MM.1S (cell line): ENCODE data around the gene MAP3K4.

Source experiments
- DNase-seq: peaks from one replicate; pipeline ENCODE4 v3.0.0-alpha.2; 2015
- H2AFZ ChIP-seq: fragments of 300-600 bp; sonication (generic); 2 replicates; pipeline ENCODE4 v1.6.0; 2016; ENCODE audit warnings: antibody characterized with exemption, low read length
- H3F3A ChIP-seq: fragments of 300-600 bp; sonication (generic); 2 replicates; pipeline ENCODE4 v1.6.1; 2016; ENCODE audit warnings: mild to moderate bottlenecking, antibody characterized with exemption, low read length, moderate library complexity, mixed read lengths; ENCODE audit not compliant: insufficient read depth
- H3K27ac ChIP-seq: fragments of 300-600 bp; sonication (generic); 2 replicates; pipeline ENCODE4 v1.5.1; 2016; ENCODE audit warnings: mild to moderate bottlenecking, low read length
- H3K27me3 ChIP-seq: fragments of 300-600 bp; sonication (generic); replicated peaks from 2 replicates; pipeline ENCODE4 v1.6.0; 2016; ENCODE audit warnings: low read length; ENCODE audit not compliant: insufficient read depth
- H3K36me3 ChIP-seq: fragments of 300-600 bp; sonication (generic); replicated peaks from 2 replicates; pipeline ENCODE4 v1.6.1; 2016; ENCODE audit warnings: mild to moderate bottlenecking, low read length, mixed read lengths; ENCODE audit not compliant: insufficient read depth
- H3K4me1 ChIP-seq: fragments of 300-600 bp; sonication (generic); 2 replicates; pipeline ENCODE4 v1.6.1; 2016; ENCODE audit warnings: low read length, mixed read lengths
- H3K4me2 ChIP-seq: fragments of 300-600 bp; sonication (generic); 2 replicates; pipeline ENCODE4 v1.6.0; 2016; ENCODE audit warnings: low read depth, low read length
- H3K4me3 ChIP-seq: fragments of 300-600 bp; sonication (generic); 2 replicates; pipeline ENCODE4 v1.5.1; 2016; ENCODE audit warnings: low read length, mixed read lengths
- H3K79me2 ChIP-seq: fragments of 300-600 bp; sonication (generic); 2 replicates; pipeline ENCODE4 v1.6.1; 2016; ENCODE audit warnings: mixed run types, low read length, mixed read lengths
- H3K9ac ChIP-seq: fragments of 300-600 bp; sonication (generic); 2 replicates; pipeline ENCODE4 v1.6.1; 2016; ENCODE audit warnings: low read length, mixed read lengths
- H3K9me2 ChIP-seq: fragments of 300-600 bp; sonication (generic); replicated peaks from 2 replicates; pipeline ENCODE4 v1.6.1; 2016; ENCODE audit warnings: mild to moderate bottlenecking, low read length, mixed read lengths; ENCODE audit not compliant: insufficient read depth
- H3K9me3 ChIP-seq: fragments of 300-600 bp; sonication (generic); replicated peaks from 2 replicates; pipeline ENCODE4 v1.6.1; 2016; ENCODE audit warnings: mild to moderate bottlenecking, low read length, mixed read lengths; ENCODE audit not compliant: insufficient read depth
- H4K20me1 ChIP-seq: fragments of 300-600 bp; sonication (generic); 2 replicates; pipeline ENCODE4 v1.6.1; 2016; ENCODE audit warnings: mild to moderate bottlenecking, low read length, moderate library complexity, mixed read lengths; ENCODE audit not compliant: insufficient read depth
- EZH2 ChIP-seq: fragments of 300-600 bp; sonication (generic); optimal IDR thresholded peaks from 2 replicates; pipeline ENCODE3; 2017; ENCODE audit warnings: low read depth, mild to moderate bottlenecking, antibody characterized with exemption, low read length, mixed read lengths
- EZH2phosphoT487 ChIP-seq: fragments of 300-600 bp; sonication (generic); IDR thresholded peaks from 2 replicates; pipeline ENCODE4 v1.6.1; 2018; ENCODE audit warnings: antibody characterized with exemption, low read length
- TF ChIP-seq, protein P1 (sequence below): fragments of 300-600 bp; sonication (generic); IDR thresholded peaks from 2 replicates; pipeline ENCODE4 v1.5.1; 2016; ENCODE audit warnings: antibody characterized with exemption, low read length, mixed read lengths

Gene MAP3K4

DNA sequence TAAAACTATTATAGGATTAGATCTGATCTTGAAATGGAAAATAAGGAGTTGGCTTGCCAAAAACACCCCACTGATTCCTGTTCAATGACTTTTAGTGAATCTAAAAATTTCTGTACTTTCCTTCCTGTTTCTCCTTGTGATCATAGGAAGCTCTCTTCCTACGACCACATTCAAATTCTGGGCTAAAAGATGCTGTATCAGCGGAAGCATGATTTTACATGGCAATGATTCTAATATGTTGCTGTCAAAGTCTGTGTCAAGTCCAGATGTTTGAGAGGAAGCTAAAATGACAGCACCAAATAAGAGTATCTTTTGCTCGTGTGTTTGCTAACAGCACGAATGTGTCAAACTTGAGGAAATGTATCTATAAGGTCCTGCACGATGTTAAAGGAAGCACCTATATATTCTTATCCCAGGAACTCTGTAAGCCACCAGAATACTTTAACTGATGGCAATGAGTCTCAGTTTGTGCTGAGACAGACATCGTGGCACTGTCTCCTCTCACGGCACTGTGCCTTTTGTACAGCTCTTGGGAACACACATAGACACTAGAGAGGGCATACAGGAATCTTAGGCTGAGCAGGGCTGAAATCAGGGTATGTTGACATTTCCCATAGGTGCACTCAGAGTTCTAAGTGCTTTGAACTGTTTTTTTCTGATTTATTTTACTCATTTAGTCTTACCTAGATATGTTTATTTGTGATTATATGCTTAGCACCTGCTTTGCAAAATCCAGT, 24.9 kb upstream of the MAP3K4 start:
- TF ChIP-seq, protein P1, sequence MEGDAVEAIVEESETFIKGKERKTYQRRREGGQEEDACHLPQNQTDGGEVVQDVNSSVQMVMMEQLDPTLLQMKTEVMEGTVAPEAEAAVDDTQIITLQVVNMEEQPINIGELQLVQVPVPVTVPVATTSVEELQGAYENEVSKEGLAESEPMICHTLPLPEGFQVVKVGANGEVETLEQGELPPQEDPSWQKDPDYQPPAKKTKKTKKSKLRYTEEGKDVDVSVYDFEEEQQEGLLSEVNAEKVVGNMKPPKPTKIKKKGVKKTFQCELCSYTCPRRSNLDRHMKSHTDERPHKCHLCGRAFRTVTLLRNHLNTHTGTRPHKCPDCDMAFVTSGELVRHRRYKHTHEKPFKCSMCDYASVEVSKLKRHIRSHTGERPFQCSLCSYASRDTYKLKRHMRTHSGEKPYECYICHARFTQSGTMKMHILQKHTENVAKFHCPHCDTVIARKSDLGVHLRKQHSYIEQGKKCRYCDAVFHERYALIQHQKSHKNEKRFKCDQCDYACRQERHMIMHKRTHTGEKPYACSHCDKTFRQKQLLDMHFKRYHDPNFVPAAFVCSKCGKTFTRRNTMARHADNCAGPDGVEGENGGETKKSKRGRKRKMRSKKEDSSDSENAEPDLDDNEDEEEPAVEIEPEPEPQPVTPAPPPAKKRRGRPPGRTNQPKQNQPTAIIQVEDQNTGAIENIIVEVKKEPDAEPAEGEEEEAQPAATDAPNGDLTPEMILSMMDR: no peak
- H3K9me2 ChIP-seq: no peaks in the 10 kb centered on the region
- no peaks in the 10 kb centered on the region for H3K79me2 ChIP-seq
- no peaks in the 10 kb centered on the region for H3K27me3 ChIP-seq
- no peak for DNase-seq
- H3K4me1 ChIP-seq: peaks cover 7% of the 10 kb centered on the region
- H3K9ac ChIP-seq: no peak overlapping the region; the same call in 1 of the 2 replicates
- 0 out of 2 replicates have a peak overlapping the region, but pooled peaks have one; percentile 34 for H2AFZ ChIP-seq
- peak overlapping the region; percentile 43; the same call in 1 of the 2 replicates for H3K27ac ChIP-seq
- no peaks in the 10 kb centered on the region for H3K36me3 ChIP-seq
- no peaks in the 10 kb centered on the region for H4K20me1 ChIP-seq
- H3F3A ChIP-seq: no peaks in the 10 kb centered on the region
- no peak overlapping the region; the same call in 1 of the 2 replicates for H3K4me3 ChIP-seq
- no peaks in the 10 kb centered on the region for H3K9me3 ChIP-seq
- peak overlapping the region; percentile 57; the same call in 1 of the 2 replicates for H3K4me2 ChIP-seq

DNA sequence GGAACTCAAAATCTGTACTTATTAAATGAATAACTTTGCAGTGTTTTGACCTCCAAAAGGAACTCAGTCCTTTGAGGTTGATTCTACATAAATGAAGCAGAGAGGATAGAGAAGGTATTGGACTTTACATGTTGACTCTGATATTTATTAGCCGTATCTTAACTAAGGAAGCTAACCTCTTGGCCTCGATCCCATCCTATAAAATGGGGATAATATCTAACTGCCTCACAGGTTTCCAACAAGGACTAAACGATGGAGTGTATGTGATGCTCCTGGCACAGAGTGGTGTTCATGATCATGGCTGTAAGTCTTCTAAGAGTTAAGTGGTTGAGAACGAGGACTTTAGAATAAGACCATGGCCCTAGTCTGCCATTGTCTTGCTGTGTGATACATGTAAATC, 24.2 kb upstream of the MAP3K4 start:
- H3K4me2 ChIP-seq: peak overlapping the region; percentile 57; the same call in 1 of the 2 replicates
- DNase-seq: no peak
- H3K9me3 ChIP-seq: no peaks in the 10 kb centered on the region
- no peak overlapping the region for H3K4me3 ChIP-seq
- H3K27ac ChIP-seq: no peak overlapping the region; the same call in 1 of the 2 replicates
- H3K36me3 ChIP-seq: no peaks in the 10 kb centered on the region
- peaks cover 10% of the 10 kb centered on the region for H3K4me1 ChIP-seq
- H3K9me2 ChIP-seq: no peaks in the 10 kb centered on the region
- H2AFZ ChIP-seq: no peak overlapping the region
- no peak overlapping the region for H3K9ac ChIP-seq
- no peaks in the 10 kb centered on the region for H3K79me2 ChIP-seq
- H4K20me1 ChIP-seq: no peaks in the 10 kb centered on the region
- H3F3A ChIP-seq: no peaks in the 10 kb centered on the region
- no peak for TF ChIP-seq EZH2phosphoT487
- TF ChIP-seq, protein P1: no peak
- no peak for TF ChIP-seq EZH2
- H3K27me3 ChIP-seq: no peaks in the 10 kb centered on the region

DNA sequence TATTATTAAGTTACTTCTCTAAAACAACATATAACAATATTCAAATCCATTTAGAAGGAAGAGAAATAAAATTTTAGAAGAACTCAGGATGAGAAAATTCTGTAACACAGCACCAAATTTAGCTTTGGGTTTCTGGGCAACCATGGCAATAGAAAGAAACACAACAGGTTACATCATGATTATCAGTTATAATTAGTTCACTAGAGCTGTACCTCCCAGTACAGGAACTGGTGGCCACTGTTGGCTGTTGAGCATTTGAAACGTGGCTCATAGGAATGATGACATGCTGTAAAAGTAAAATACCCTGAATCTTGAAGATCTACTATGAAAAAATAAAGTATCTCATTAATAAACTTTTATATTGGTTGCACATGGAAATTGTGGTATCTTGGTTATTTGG, 23.7 kb upstream of the MAP3K4 start:
- TF ChIP-seq EZH2: no peak
- TF ChIP-seq EZH2phosphoT487: no peak
- TF ChIP-seq, protein P1: no peak
- H3K9me3 ChIP-seq: no peaks in the 10 kb centered on the region
- no peak overlapping the region for H3K4me3 ChIP-seq
- no peaks in the 10 kb centered on the region for H4K20me1 ChIP-seq
- DNase-seq: peak; percentile 23
- no peak overlapping the region for H3K9ac ChIP-seq
- H3K4me1 ChIP-seq: peaks cover 14% of the 10 kb centered on the region
- no peaks in the 10 kb centered on the region for H3K36me3 ChIP-seq
- no peak overlapping the region for H3K4me2 ChIP-seq
- H3K27me3 ChIP-seq: no peaks in the 10 kb centered on the region
- H3K79me2 ChIP-seq: no peaks in the 10 kb centered on the region
- no peaks in the 10 kb centered on the region for H3K9me2 ChIP-seq
- no peak overlapping the region for H2AFZ ChIP-seq
- no peaks in the 10 kb centered on the region for H3F3A ChIP-seq
- H3K27ac ChIP-seq: no peak overlapping the region; the same call in 1 of the 2 replicates
